ENCODE results near the gene DEFB118. TPM values are rescaled to one million over a fixed set of nuclear protein-coding genes. Genes with fewer than 3 reads are reported as not detected.

DEFB118 gene
- total RNA-seq, 1 donor from 2014 or later: not detected

DNA sequence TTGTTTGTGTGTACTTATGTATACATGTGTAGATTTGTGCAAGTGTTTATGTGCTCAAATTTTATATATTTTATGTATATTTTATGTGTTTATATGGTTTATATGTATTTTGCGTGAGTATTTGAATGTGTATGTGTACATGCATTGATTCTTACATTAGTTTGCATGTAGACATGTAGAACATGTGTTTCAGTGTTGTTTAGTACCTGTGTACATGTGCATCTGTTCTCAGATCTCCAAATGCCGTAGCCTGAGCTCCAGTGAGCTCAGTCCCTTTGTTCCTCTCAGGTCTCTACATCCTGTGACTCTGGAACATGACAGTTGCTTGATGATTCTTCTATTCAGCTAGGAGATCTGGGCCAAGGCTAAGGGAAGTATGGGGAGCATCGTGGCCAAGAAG, 26.5 kb downstream of the DEFB118 start:
- no peak for DNase-seq
- no peaks in the 10 kb centered on the region for H3K4me1 Mint-ChIP-seq (ENCODE audit: low read depth, unreplicated experiment)
- peaks cover 14% of the 10 kb centered on the region for H3K9me3 Mint-ChIP-seq (ENCODE audit: unreplicated experiment)
- no peak overlapping the region for H3K27ac Mint-ChIP-seq (ENCODE audit: unreplicated experiment)
- peaks cover 10% of the 10 kb centered on the region for H3K27me3 Mint-ChIP-seq (ENCODE audit: unreplicated experiment)
- peaks cover 4% of the 10 kb centered on the region for H3K36me3 Mint-ChIP-seq (ENCODE audit: unreplicated experiment)
- TF ChIP-seq, protein P1, sequence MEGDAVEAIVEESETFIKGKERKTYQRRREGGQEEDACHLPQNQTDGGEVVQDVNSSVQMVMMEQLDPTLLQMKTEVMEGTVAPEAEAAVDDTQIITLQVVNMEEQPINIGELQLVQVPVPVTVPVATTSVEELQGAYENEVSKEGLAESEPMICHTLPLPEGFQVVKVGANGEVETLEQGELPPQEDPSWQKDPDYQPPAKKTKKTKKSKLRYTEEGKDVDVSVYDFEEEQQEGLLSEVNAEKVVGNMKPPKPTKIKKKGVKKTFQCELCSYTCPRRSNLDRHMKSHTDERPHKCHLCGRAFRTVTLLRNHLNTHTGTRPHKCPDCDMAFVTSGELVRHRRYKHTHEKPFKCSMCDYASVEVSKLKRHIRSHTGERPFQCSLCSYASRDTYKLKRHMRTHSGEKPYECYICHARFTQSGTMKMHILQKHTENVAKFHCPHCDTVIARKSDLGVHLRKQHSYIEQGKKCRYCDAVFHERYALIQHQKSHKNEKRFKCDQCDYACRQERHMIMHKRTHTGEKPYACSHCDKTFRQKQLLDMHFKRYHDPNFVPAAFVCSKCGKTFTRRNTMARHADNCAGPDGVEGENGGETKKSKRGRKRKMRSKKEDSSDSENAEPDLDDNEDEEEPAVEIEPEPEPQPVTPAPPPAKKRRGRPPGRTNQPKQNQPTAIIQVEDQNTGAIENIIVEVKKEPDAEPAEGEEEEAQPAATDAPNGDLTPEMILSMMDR (IDR thresholded peaks at IDR 0.05; ENCODE audit: partially characterized antibody, unreplicated experiment): no peak
- no peak overlapping the region for H3K4me3 Mint-ChIP-seq (ENCODE audit: unreplicated experiment)

DNA sequence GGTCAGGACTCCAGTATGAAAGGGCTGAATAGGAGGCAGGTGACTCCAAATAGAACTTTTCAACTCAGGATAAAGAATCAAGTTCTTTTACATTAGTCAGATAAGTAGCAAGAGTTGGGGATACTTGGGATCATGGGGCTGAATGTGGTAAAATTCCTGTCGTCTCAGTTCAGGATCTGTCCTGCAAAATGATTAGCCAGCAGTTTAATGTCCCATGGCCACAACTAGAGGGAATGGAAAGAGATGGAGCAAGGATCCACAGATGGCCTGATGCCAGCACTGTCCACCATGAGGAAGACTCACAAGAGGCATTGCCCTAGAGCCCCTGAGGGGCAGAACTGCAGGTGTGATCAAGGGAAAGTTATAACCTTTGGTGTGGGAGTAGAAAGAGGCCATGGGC, 35.5 kb downstream of the DEFB118 start:
- peaks cover 5% of the 10 kb centered on the region for H3K9me3 Mint-ChIP-seq (ENCODE audit: unreplicated experiment)
- no peak for DNase-seq
- peaks cover 4% of the 10 kb centered on the region for H3K27me3 Mint-ChIP-seq (ENCODE audit: unreplicated experiment)
- no peaks in the 10 kb centered on the region for H3K4me1 Mint-ChIP-seq (ENCODE audit: low read depth, unreplicated experiment)
- peaks cover 4% of the 10 kb centered on the region for H3K36me3 Mint-ChIP-seq (ENCODE audit: unreplicated experiment)
- TF ChIP-seq, protein P1 (IDR thresholded peaks at IDR 0.05; ENCODE audit: partially characterized antibody, unreplicated experiment): no peak
- no peak overlapping the region for H3K4me3 Mint-ChIP-seq (ENCODE audit: unreplicated experiment)
- no peak overlapping the region for H3K27ac Mint-ChIP-seq (ENCODE audit: unreplicated experiment)

DNA sequence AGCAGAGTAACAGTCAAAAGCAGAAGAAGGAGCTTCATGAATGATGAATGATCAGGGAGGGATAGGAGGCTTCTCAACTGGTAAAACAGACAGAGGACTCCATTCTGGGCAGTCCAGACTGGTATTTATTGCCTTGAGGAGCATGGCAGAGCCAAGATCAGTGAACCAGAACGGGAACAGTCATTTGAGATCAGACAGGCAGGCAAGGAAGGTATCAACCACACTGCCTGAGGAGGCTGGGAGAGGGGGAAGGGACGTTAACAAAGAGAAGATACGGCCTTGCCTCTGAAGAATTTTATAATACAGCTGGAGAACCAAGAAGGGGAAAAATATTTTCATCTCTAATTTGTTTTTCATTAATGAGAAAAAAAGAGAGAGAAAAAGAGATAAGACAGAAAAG, 37.7 kb downstream of the DEFB118 start, which contains the start of gene DEFB121:
TSS of gene DEFB121 (minus strand) at position 101 of the 400 bp plus-strand sequence. CDS start at position 38, 63 bp downstream.
- Mint-ChIP-seq H3K27ac (ENCODE audit: unreplicated experiment) (no peak within 1 kb of the TSS), H3K4me1 (ENCODE audit: low read depth, unreplicated experiment) (no peaks in the 10 kb centered on the region), H3K27me3 (ENCODE audit: unreplicated experiment) (peaks cover 2% of the 10 kb centered on the region), H3K36me3 (ENCODE audit: unreplicated experiment) (no peaks in the 10 kb centered on the region), H3K4me3 (ENCODE audit: unreplicated experiment) (no peak within 1 kb of the TSS), H3K9me3 (ENCODE audit: unreplicated experiment) (no peaks in the 10 kb centered on the region)
- no peak for DNase-seq
- TF ChIP-seq, protein P1 (IDR thresholded peaks at IDR 0.05; ENCODE audit: partially characterized antibody, unreplicated experiment): no peak

DNA sequence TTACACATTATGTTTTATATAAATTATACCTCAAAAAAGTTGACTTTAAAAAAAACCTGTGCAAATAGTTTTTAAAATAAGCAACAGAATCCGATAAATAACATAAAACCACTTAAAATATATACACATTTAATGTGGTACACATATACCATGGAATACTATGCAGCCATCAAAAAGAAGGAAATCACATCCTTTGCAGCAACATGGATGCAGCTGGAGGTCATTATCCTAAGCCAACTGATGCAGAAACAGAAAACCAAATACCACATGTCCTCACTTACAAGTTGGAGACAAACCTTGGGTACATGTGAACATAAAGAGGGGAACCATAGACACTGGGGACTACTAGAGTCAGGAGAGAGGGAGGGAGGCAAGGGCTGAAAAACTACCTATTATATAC, 41.6 kb downstream of the DEFB118 start:
- Mint-ChIP-seq H3K27ac (ENCODE audit: unreplicated experiment) (no peak overlapping the region), H3K4me1 (ENCODE audit: low read depth, unreplicated experiment) (no peaks in the 10 kb centered on the region), H3K27me3 (ENCODE audit: unreplicated experiment) (peaks cover 1% of the 10 kb centered on the region), H3K36me3 (ENCODE audit: unreplicated experiment) (no peaks in the 10 kb centered on the region), H3K4me3 (ENCODE audit: unreplicated experiment) (no peak overlapping the region), H3K9me3 (ENCODE audit: unreplicated experiment) (no peaks in the 10 kb centered on the region)
- DNase-seq: no peak
- TF ChIP-seq, protein P1 (IDR thresholded peaks at IDR 0.05; ENCODE audit: partially characterized antibody, unreplicated experiment): no peak

DNA sequence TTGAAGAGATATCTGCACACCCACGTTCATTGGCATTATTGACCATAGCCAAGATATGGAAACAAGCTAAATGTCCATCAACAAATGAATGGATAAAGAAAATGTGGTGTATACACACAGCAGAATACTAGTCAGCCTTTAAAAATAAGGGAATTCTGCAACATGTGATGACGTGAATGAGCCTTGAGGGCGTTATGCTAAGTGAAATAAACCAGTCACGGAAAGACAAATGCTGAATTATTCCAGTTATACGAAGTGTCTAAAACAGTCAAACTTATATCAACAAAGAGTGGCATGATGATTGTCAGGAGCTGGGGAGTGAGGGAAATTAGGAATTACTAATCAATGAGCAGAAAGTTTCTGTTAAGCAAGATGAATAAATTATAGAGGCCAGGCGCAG, 46.0 kb downstream of the DEFB118 start:
- no peaks in the 10 kb centered on the region for H3K36me3 Mint-ChIP-seq (ENCODE audit: unreplicated experiment)
- TF ChIP-seq, protein P1 (IDR thresholded peaks at IDR 0.05; ENCODE audit: partially characterized antibody, unreplicated experiment): no peak
- H3K4me3 Mint-ChIP-seq (ENCODE audit: unreplicated experiment): no peak overlapping the region
- peaks cover 1% of the 10 kb centered on the region for H3K27me3 Mint-ChIP-seq (ENCODE audit: unreplicated experiment)
- DNase-seq: no peak
- no peaks in the 10 kb centered on the region for H3K9me3 Mint-ChIP-seq (ENCODE audit: unreplicated experiment)
- no peak overlapping the region for H3K27ac Mint-ChIP-seq (ENCODE audit: unreplicated experiment)
- no peaks in the 10 kb centered on the region for H3K4me1 Mint-ChIP-seq (ENCODE audit: low read depth, unreplicated experiment)
